Measurements from ENCODE around the gene PDP2.
"Not testable (repeated sequence)": the region's sequence is repeated elsewhere in the genome, so short reads cannot be mapped to it uniquely, and the experiment has no call there.

The PDP2 gene

DNA sequence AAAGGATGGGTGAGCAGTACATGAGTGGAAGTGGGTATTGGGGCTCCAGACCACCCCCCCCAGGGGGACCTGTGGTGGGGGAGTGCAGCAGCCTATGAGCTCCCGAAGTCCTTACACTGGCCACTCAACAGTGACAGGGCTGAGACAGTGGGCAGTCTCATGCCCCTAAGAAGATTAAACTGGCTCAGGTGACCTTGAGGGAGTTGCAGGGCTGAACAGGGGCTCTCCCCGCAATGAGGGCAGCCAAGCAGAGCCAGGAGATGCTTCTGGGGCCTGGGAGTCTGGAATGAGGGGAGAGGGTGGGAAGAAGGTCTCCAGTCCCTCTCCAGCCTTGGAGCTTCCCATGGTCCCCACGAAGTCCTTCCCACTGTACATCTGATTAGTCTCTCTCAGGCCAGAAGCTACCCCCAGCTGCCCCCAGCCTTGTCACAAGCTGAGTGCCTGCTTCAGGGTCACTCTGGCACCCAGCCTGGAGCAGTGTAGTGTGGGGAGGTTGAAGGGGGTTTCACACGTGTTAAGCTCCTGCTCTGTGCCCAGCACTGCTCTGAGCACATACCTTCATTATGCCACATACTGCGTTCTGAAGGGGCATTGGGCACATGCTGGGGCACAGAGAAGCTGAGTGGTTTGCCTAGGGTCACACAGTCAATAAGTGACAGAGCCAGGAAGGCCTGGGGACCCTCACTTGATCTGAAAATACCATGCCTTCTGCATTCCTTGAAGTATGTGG, 39.4 kb downstream of the PDP2 start:
- no peak for DNase-seq (ENCODE audit: low read depth in 2 of 2)

- no peak for DNase-seq (ENCODE audit: low read depth in 2 of 2)
Measured at GRCh38 chr16:66920299-66920590, 39.9 kb downstream of the PDP2 start.

GRCh38 chr16:66920924-66921680, 40.8 kb downstream of the PDP2 start:
- DNase-seq (ENCODE audit: low read depth in 2 of 2): no peak

DNA sequence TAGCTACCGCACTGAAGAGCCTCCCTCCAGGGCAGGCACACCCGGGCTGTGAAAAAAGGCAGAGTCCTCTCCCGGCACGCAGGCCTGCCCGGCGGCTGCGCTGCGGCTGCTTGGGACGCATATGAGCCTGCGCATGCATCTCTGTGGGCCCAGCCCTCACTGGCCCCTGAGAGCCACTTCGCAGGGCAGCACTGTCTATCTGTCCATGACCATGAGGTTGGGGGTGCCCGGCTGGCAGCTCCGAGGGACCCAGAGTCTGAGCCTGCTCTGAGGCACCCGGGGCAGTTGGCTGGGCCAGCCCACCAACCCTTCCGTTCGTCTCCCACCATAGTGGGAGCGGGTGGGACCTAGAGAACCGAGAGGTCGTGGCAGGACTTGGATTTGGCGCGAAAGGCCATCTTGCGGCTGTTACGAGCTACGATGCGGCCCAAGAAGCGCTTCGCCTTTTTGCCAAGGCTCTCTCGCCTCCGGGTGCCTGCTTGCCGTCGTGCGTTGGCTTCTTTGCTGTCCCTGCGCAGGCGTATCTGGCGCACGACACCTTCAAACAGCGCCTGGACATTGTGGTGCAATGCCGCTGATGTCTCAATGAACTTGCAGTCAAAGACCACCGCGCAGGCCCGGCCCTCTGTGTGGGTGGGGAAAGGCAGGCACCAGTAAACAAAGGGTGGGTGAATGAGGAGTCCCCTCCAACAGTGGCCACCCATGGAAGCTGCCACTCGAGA, 41.6 kb downstream of the PDP2 start:
- no peak for DNase-seq (ENCODE audit: low read depth in 2 of 2)

DNA sequence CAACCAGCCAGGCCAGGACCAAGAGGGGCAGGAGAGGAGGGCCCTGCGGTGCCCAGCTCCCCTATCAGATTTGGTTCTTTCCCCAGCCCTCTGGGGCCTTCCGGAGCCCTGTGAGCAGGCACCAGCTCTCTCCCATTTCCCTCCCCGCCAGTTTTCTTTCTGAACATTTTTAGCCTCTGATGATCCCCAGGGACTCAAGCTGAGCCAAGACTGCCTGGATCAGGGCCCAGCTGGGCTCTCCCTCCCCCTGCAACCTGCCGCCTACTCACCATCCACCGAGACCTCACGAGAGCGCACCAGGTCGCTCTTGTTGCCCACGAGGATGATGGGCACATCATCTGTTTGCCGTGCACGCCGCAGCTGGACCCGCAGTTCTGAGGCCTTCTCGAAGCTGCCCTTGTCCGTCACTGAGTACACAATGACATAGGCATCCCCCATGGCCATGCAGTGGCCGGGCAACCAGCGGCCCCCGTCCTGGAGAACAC, 43.0 kb downstream of the PDP2 start:
- no peak for DNase-seq (ENCODE audit: low read depth in 2 of 2)

DNA sequence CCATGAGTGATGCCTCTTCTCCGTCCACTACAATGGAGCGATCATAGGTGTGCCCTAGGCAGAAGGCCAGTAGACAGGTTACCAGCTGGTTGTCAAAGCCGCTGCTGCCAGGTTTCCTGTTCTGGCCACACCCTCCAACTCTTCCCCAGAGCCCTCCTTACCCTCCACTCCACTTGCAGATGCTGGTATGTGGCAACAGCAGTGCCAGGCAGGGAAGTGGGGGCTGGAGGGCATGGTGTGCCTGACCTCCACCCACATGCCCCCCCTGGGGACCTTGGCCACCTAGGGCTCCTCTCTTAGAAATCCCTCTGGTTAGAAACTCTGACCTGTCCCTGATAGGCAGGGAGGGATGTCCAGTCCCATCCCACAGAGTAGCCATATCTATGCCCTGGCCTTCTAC, 43.6 kb downstream of the PDP2 start:
- no peak for DNase-seq (ENCODE audit: low read depth in 2 of 2)

- no peak for DNase-seq (ENCODE audit: low read depth in 2 of 2)
Measured at GRCh38 chr16:66924527-66925321, 44.4 kb downstream of the PDP2 start.

DNA sequence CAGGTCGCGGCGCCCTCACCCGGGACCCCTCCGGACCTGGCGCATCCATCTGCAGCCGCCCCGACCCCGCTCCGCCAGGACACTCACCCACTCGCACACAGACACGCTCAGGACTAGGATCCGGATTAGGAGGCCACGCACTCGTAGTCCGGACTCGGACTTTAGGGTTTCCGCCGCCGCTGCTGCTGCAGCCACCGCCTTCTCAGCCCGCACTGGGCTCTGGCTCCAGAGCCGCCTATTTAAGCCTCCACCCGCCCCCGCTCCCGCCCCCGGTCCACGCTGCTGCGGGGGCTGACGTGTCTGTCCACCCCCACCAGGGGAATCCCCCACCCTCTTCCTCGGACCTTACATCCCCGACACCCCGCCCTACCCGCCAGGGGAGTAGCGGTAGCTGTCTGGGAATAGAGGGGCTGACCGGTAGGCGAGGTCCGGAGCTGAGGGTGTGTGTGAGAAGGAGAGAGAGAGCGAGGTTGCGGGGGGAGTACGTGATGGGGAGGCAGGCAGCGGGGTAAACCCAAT, 45.1 kb downstream of the PDP2 start, which contains the start of gene RRAD:
RRAD (minus strand) TSS at position 214 of the 519 bp plus-strand sequence. CDS start 356 bp downstream, outside the sequence.
- DNase-seq (ENCODE audit: low read depth in 2 of 2): no peak

DNA sequence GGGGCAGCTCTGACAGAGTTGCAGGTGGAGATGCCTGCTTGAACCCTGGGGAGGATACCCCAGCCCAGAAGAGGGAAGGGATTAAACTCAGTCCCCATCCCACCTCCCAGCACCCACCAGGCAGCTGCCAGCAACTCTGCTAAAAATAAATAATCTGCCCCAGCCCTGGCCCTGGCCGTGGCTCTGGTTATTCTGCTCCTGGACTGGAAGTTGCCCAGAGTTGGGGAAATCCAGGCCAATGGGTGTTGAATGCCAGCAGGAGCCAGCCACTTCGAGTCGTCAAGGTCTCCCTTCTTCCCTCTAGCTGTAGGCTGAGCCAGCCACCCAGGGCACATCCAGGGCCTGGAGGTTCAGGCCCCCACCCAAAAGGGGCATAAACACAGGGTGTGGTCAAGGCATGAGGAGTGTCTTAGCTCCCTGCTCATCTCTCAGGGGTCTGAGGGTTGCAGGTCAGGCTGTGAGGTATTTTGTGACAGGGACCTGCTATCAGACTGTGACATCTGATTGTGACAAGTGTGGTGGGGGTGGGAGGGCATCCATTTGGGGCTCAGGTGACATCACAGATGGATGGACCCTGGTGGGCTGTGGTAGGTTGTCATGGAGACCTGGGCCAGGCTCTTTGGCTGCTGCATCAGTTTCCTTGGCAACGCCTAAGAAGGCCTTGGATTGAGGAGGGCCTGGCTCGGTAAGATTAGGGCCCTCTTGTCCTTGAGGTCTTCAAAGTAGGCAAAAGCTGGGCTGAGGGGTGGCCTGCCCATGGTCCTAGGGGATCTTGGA, 46.0 kb downstream of the PDP2 start:
- no peak for DNase-seq (ENCODE audit: low read depth in 2 of 2)

DNA sequence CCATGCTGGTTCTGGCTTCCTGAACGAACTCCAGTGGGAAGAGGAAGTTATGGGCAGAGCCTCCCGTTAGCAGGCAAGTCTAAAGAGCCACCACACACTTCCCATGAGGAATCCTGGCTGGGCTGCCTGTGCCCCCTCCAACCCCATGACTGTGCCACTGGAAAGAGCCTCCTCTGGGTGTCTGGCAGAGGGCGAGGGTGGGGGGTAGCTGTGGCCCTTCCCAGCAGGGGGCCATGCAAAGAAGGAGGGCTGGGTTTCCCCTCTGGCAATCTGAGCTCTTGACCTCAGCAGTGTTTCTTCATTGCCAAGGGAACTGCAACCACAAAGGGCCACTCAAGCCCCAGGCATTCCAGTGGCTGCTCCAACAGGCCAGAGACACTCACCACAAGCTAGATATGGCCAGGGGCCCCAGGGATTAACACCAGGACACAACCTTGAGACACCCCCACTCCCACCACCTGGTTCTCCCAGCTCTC, 46.7 kb downstream of the PDP2 start:
- no peak for DNase-seq (ENCODE audit: low read depth in 2 of 2)

DNA sequence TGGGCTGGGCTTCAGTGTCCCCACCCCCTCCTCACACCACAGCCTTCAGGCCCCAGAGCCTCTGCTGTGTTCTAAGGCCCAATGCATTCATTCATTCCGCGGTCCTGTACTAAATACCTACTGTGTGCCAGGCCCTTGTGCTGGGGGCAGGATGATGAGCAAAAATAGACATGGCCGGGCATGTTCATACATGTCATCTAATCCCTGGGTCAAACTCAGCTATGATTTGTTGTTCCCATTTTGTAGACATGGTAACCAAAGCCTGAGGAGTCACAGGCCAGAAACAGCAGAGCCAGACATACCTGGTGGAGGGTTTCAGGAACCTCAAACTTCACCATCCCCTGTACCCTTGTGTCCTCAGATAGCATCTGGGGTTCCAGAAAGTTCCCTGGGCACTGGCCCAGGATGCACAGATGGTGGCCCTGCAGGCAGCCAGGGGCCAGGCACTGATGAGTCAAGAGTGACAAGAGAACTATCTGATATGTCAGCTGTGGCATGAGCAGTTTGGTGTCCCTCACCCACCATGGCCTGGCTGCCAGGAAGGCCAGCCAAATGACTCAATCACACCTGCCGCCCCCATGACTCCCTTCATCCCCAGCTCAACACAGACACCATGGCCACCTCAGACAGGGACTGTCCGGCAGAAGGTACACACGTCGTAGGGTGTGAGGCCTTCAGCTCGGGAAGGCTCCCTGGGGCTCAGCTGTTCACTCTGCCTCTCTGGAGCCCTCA, 47.8 kb downstream of the PDP2 start:
- DNase-seq (ENCODE audit: low read depth in 2 of 2): no peak

DNA sequence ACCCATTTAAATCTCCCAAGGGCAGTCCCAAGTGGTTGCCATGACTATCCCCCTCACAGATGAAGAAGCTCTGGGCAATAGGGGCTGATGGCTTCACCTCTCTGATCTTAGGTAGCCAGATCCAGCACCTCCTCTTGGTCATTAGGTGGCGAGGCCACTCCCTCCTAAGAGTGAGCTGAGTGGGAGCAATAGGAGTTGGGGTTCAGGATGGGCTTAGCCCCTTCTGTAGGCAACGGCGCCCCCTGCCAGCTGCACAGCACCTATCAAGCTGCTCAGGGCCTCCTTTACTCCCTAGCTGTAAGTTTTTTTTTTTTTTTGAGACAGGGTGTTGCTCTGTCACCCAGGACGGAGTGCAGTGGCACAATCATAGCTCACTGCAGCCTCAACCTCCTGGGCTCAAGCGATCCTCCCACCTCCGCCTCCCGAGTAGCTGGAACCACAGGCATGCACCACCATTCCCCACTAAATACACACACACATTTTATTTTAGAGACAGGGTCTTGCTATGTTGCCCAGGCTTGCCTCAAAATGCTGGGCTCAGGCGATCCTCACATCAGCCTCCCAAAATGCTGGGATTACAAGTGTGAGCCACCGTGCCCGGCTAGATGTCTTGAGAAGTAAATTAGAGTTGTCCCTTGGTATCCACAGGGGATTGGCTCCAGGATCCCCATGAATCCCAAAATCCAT, 48.5 kb downstream of the PDP2 start:
- DNase-seq (ENCODE audit: low read depth in 2 of 2): no peak

GRCh38 chr16:66930189-66930588, 49.9 kb downstream of the PDP2 start:
- DNase-seq (ENCODE audit: low read depth in 2 of 2): no peak

GRCh38 chr16:66931665-66932064, 51.4 kb downstream of the PDP2 start:
- no peak for DNase-seq (ENCODE audit: low read depth in 2 of 2)

DNA sequence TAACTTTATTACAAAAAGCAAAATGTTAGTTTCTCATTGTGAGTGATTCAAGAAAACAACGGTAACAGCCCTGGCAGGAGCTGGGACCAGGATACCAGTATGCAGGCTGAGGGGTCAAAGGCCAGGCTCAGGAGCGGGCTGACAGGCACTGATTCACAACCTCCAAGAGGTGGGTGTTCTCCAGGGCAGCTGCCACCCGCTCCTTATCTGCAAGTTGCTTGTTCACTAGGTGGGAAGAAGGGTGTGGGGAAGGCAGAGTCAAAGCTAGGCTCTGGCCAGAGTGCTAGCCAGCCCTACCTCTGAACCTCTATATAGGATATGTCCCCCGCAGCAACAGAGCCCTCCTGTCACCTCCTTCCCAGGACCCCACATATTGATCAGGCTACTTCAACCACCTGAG, 51.8 kb downstream of the PDP2 start:
- no peak for DNase-seq (ENCODE audit: low read depth in 2 of 2)

DNA sequence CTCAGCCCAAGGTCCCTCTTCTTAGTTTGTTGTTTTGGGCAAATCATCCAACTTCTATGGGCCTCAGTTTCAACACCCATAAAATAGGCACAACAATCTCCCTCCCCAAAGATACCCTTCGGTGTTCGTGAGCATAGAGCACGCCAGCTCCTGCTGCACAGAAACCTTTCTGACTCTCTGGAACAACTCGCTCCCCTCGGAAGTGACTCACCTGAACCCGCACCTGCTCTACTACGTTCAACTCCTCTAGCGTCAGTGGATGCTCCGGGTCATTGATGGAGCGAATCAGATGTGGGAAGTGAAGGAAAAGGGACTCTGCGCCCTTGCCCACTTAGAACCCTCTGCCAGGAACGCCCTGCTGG, 53.4 kb downstream of the PDP2 start:
- DNase-seq (ENCODE audit: low read depth in 2 of 2): peak; percentile 16 to 26

DNA sequence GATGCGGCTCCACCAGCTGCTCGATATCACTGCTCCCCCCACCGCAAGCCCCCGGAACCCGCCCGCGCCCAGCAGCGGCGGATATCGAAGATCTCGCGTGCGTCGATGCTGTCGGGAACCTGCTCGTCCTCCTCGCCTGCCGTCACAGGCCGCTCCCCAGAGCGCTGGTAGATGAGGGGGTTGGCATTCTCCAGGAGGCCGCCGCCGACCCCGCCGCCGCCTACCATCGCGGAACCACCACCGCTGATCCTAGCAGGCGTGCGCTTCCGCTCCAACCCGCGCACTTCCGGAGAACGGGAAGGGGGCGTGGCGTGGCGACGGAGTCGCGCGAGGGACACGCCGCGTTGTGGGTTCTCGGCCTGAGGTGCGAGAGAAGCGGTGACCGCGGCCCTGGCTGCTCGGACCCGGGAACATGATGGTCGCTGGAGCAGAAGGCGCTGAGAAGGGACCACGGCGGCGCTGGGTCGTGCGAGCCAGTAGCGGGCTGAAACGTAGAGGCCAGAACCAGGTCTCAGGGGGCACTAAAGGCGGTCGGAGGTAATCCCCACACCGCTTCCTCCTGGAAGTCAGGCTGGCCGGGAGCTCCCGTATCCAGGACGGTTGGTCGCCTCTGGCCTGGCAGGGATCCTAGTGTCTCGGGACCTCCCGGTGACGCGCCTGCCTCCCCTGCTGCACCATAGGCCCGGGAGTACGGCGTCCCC, 54.0 kb downstream of the PDP2 start, which contains the start of gene CIAO2B:
CIAO2B (minus strand) TSS at position 265 of the 701 bp plus-strand sequence; CDS start at position 227, 38 bp downstream.
- peak; percentile 69 to 85 for DNase-seq (ENCODE audit: low read depth in 2 of 2)

DNA sequence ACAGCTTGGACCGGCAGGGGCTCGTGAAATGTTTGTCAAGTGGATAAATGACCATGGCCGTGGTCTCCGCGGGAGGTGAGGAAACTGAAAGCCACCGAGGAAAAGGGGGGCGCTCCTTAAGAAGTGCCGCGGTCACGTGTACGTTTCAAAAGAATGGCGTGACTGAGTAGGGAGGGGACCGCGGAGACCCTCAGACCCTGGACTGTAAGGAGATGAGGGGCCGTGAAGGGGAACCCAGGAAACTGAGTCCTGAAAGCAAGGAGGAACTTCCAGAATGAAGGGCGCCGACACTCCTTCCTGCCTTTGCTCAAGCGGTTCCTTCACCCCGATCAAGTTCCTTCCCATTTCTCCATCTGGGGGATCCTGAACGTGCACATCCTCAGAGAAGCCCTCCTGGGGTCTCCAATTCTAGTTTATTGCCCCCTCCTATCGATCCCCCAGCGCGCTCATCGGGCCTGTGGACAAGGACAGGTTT, 54.6 kb downstream of the PDP2 start:
- DNase-seq (ENCODE audit: low read depth in 2 of 2): not testable (repeated sequence)
